GM19324 (cell line): ENCODE measurements around the gene PLEK.

ENCODE experiments used
- ATAC-seq: cut with Tn5 transposase; IDR thresholded peaks from one replicate; pipeline ENCODE4 v1.9.1; 2021; ENCODE audit warnings: mild to moderate bottlenecking, moderate library complexity; ENCODE audit not compliant: unreplicated experiment, low FRiP score

Gene PLEK

GRCh38 chr2:68414452-68414851, 49.4 kb downstream of the PLEK start:
- ATAC-seq, result no peak

DNA sequence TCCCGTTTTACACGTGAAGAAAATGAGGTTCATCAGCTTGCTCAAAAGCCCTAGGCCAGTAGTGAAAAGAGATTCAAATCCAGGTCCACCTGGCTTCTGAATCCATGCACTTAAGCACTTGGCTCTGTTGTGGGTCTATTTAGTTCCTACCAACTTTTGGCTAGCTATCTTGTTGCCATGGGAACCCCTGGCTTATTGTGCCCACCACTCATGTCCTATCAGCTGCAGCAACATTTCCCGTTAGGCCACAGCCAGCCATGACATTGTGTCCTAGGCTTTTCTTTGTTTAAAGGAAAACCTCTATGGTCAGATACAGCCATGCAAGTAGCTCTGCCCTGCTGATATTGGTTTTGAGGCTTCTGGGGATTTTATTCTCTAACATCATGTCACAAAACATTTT, 49.8 kb downstream of the PLEK start:
- no peak for ATAC-seq

DNA sequence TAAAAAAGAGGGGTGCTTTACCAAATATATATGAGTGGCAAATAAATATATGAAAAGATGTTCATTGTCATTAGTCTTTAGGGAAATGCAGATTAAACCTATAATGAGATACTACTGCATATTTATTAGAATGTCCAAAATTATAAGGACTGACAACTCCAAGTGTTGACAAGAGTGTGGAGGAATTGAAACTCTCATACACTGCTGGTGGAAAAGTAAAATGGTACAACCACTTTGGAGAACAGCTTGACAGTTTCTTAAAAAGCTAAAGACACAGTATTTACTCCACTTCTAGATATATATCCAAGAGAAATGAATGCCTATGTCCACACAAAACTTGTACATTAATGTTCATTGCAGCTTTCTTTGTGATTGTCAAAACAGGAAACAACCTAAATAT, 50.4 kb downstream of the PLEK start:
- ATAC-seq, result no peak

DNA sequence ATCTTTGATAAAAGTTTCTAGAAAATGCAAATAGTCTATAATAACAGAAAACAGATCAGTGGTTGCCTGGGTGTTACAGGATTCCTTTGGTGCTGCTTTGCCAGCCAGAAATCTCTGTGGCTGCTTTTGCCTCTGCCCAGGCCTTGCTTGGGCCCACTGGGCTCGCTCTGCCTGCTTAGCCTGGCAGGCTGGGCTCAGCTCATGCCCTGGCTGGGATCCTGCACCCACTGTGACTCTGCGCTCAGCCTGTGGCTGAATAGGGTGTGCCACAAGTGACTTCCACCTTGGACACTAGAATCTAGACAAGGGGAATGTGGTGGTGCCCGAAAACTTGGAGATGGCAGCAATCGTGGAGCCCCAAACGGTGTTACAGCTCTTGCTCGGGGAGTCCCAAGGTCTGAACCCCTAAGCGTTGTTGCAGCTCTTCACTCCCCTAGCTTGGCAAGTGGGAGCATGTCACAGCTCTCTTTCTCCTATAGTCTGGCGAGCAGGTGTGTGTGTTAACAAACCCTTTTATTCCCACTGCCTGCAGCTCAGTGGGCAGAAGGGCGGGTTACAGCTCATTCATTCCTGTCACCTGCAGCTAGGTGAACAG, 51.1 kb downstream of the PLEK start:
- no peak for ATAC-seq

- no peak for ATAC-seq
Measured at GRCh38 chr2:68417926-68418325, 52.8 kb downstream of the PLEK start.

- ATAC-seq, result no peak
Measured at GRCh38 chr2:68418419-68418818, 53.3 kb downstream of the PLEK start.

GRCh38 chr2:68418855-68419254, 53.8 kb downstream of the PLEK start:
- no peak for ATAC-seq

DNA sequence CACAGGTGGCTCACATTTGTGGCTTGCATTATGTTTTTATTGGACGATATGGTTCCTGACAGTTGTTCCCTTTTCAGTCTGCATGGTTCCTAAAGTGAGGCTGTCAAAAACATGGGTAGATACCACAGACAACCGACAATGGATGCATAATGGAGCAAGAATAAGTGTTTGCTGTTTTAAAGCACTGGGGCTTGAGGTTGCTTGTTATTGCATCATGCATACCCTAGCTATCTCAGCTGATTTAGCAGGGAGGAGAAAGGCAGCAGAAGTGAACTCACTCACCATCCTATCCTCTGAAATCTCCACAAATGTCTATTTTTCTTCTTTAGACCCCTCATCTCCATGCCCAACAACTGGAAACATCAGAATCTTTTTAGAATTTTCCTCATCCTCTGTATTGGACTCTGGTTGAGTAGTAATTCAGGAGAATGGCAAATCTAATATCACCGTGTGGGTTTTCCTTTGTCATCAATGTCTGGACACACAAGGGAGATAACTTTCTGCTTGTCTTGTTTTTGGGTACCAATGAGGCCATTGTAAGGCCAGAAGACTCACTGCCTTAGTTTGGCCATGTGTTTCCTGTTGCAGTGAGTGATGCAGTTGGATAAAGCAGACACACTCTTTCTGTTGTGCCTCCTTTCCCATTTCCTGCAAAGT, 55.3 kb downstream of the PLEK start:
- no peak for ATAC-seq

DNA sequence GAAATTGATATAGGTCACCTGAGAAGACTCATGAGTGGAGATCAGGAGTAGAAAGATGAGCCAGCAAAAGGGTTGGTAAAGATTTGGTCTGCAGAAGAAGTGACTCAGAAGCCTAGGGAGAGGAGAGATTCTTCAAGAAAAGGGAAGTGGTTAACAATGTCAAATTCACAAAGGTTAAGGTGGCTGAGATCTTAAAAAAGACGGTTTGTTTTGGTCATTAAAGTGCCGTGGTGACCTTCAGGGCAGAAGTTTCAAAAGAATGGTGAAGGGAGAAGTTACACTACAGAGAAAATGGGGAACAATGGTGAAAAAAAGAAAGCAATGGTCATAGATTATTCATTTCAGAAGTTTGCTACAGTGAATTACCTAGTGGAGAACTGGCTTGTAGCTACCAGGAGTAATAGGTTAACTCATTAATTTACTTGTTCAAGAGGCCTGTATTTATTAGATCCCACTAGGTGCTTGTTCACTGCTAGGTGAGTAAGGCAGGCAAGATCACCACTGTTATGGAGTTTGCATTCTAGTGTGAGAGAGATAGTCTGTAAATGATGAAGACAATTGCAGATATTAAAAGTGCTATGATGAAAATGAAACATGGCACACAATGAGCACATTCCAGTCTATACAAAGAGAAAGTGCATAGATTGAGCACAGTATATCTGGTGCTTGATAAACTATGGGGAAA, 59.0 kb downstream of the PLEK start:
- peak; percentile 79 for ATAC-seq

- ATAC-seq, result no peak
Measured at GRCh38 chr2:68425503-68425902, 60.4 kb downstream of the PLEK start.

DNA sequence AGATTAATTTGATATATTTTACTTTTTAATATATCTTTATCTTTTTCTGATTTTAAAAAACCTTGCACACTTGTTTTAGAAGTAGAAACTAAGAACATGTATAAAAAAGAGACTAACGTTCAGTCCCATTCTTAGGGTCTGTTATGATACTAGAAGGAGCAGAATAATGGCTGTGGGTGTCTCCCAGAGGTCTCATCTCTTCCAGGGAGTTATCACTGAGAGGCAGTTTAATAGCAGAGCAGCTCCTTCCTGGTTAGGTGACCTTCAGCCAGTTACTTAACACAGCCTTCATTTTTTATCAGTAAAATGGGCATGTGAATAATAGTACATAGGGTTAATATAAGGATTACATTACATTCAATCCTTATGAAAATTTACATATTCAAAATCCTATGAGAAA, 61.4 kb downstream of the PLEK start:
- ATAC-seq, result no peak

- ATAC-seq, result no peak
Measured at GRCh38 chr2:68426848-68427579, 61.9 kb downstream of the PLEK start.

DNA sequence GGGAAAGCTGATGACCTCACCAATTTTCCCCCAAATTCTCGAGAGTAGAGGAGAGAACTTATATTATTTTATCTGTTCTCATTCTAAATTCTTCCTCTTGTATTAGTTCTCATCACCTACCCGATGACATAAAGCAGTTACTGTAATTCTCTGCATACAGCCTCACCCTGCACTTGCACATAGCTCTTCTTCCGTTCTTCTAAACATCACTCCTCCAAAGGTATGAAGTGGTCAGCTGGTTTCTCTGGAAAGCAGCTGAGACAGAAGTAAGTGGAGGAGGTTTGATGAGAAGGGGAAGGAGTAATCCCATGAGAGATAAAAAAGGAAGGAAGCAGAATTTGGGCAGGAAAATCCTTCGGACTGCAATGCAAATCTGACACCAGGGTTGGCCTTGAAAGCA, 63.0 kb downstream of the PLEK start:
- no peak for ATAC-seq

- ATAC-seq, result no peak
Measured at GRCh38 chr2:68428746-68429145, 63.7 kb downstream of the PLEK start.

GRCh38 chr2:68429311-68429826, 64.3 kb downstream of the PLEK start:
- no peak for ATAC-seq

DNA sequence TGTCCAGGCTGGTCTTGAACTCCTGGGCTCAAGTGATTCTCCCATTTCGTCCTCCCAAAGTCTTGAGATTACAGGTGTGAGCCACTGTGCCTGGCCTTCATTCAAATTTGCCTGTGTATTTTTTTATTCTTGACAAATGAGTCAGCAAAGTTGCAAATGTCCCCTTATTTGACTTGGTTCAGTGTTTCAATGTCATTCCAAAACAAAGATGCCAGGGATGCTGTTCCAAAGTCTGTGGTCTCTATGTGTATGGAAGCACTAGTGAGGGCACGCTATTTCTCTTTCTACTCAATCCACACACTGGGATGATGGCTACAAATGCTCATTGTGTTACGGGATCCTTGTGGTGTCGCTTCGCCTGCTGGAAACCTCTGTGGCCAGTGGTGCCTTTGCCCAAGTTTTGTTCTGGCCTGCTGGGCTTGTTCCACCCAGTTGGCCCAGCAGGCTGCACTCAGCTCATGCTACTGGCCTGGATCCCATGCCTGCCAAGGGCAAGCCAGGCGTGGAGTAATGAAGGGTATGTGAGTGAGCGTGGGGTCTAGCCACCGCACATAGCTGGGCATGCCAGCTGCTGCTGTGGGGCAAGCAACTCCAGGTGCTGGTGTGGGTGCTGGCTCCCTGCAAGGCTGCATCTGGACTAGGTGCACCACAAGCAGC, 66.4 kb downstream of the PLEK start:
- no peak for ATAC-seq

DNA sequence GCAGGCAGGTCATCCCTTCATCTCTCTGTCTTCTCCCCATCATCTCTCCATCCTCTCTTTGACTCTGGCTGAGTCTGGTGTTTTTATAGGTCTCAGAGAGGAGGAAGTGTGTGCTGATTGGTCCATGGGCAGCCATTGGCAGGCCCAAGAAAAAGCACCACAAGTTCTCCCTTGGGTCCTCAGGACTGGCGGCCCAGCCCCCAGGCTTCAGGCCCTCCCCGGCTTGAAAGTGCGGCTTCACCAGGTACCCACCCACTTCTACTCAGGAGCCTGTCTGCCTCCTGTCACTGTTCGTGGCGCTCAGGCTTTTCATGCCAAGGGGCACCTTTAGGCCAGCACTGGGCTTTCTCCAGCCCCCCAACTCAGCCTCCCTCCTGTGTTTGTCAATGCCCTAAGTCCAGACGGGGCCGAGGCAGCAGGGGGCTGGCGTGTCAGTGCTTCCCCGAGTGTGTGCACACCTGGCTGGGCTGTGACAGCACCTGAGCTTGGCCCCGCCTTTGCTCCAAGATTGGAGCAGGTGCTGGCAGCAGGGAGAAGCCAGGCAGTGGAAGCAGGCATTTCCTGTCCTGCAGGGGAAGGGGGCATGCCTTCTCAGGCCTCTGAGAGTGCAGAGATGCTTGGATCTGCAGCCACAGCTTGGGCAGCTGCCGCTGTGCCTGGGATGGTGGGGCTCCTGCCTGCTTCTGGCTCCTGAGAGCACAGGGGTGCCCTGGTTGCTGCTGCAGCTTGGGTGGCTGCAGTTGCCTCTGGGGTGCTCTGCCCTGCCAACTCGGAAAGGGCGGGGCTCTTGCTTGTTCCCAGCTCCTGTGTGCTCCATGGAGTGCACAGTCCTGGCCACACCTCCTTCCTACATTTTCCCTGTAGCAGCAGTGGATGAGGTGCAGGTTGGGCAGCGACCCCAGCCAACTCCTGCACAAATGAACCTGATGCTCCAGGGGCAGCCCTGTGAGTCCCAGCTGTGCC, 67.9 kb downstream of the PLEK start:
- ATAC-seq, result no peak

- ATAC-seq, result no peak
Measured at GRCh38 chr2:68434981-68435380, 69.9 kb downstream of the PLEK start.

- ATAC-seq, result no peak
Measured at GRCh38 chr2:68435615-68436014, 70.5 kb downstream of the PLEK start.

GRCh38 chr2:68436270-68436669, 71.2 kb downstream of the PLEK start:
- ATAC-seq, result no peak
